Adrenal gland (tissue), 5 donors: ENCODE data around the gene ATP1B2.

Source experiments
- CTCF ChIP-seq, 6 experiments: fragments of 450-650 bp in 4 of 6; fragments of 200-600 bp in 2 of 6; sonication (generic) in 1 of 6; IDR thresholded peaks; 1 replicate in 5 of 6; 2 replicates in 1 of 6; pipeline versions ENCODE4 v1.5.1 to v1.8.0; 2016 to 2021; ENCODE audit warnings: antibody characterized with exemption in 6 of 6, mild to moderate bottlenecking in 2 of 6, moderate library complexity in 1 of 6
- POLR2A ChIP-seq, 2 donors: fragments of 450-650 bp; IDR thresholded peaks; one replicate each; pipeline ENCODE4 v1.6.1; 2017; ENCODE audit warnings: antibody characterized with exemption in 2 of 2, mild to moderate bottlenecking in 2 of 2, moderate library complexity in 1 of 2
- donor health status: DM: no; HTN: no; CAD: no.

- no peak for TF ChIP-seq CTCF (IDR thresholded peaks at IDR 0.05)
- TF ChIP-seq POLR2A (IDR thresholded peaks at IDR 0.05): no peak
Measured at GRCh38 chr17:7655541-7655840, 4.8 kb downstream of the ATP1B2 start.
